NB4 (cell line): ENCODE results near the gene SERPINE3.

Experiments used
- DNase-seq: peaks from one replicate; pipeline ENCODE4 v3.0.0; 2010; ENCODE audit warnings: low read depth
- H3K4me3 ChIP-seq: one replicate; pipeline ENCODE4 v1.5.1; 2011; ENCODE audit warnings: mild to moderate bottlenecking, low read depth, low read length, moderate library complexity
- CTCF ChIP-seq: IDR thresholded peaks from one replicate; pipeline ENCODE4 v1.5.1; 2012; ENCODE audit warnings: low read depth, low read length
- MAX ChIP-seq: IDR thresholded peaks from 2 replicates; pipeline ENCODE4 v1.6.1; 2011; ENCODE audit warnings: low read depth, low read length
- MYC ChIP-seq: IDR thresholded peaks from 2 replicates; pipeline ENCODE4 v1.6.1; 2011; ENCODE audit warnings: low read depth, low read length
- POLR2A ChIP-seq: IDR thresholded peaks from 2 replicates; pipeline ENCODE4 v1.6.1; 2011; ENCODE audit warnings: mild to moderate bottlenecking; ENCODE audit not compliant: insufficient read length; ENCODE audit errors: extremely low read depth

SERPINE3 gene

GRCh38 chr13:51342706-51343105, 3.2 kb downstream of the SERPINE3 start:
- no peak overlapping the region for H3K4me3 ChIP-seq
- TF ChIP-seq POLR2A (no peak), MYC (no peak), CTCF (no peak), MAX (no peak)
- DNase-seq = no peak

GRCh38 chr13:51343475-51343874, 4.0 kb downstream of the SERPINE3 start:
- no peak for DNase-seq
- TF ChIP-seq CTCF (no peak), POLR2A (no peak), MAX (no peak), MYC (no peak)
- H3K4me3 ChIP-seq = no peak overlapping the region

GRCh38 chr13:51346397-51346796, 6.9 kb downstream of the SERPINE3 start:
- no peak for DNase-seq
- no peak overlapping the region for H3K4me3 ChIP-seq
- TF ChIP-seq POLR2A (no peak), MYC (no peak), CTCF (no peak), MAX (no peak)

- TF ChIP-seq MAX (no peak), MYC (no peak), POLR2A (no peak), CTCF (no peak)
- DNase-seq = no peak
- no peak overlapping the region for H3K4me3 ChIP-seq
Measured at GRCh38 chr13:51347099-51347498, 7.6 kb downstream of the SERPINE3 start.

GRCh38 chr13:51348069-51348967, 8.8 kb downstream of the SERPINE3 start:
- no peak for DNase-seq
- no peak for TF ChIP-seq POLR2A
- no peak for TF ChIP-seq MYC
- no peak for TF ChIP-seq MAX
- no peak for TF ChIP-seq CTCF
- no peak overlapping the region for H3K4me3 ChIP-seq

- TF ChIP-seq MYC (no peak), CTCF (no peak), MAX (no peak), POLR2A (no peak)
- DNase-seq = no peak
Measured at GRCh38 chr13:51349016-51349415, 9.5 kb downstream of the SERPINE3 start.

More at GRCh38 chr13:51349016-51349415, 9.5 kb downstream of the SERPINE3 start:
- H3K4me3 ChIP-seq = no peak overlapping the region
